ENCODE results near the gene AMBRA1. TPM values are rescaled to one million over a fixed set of nuclear protein-coding genes. Genes with fewer than 3 reads are reported as not detected.

AMBRA1 gene
- total and polyA plus RNA-seq, 2 donors (not counting 3 experiments of a cell fraction or from before 2014, with no cell fraction given), result 18.4 to 32.4 TPM

DNA sequence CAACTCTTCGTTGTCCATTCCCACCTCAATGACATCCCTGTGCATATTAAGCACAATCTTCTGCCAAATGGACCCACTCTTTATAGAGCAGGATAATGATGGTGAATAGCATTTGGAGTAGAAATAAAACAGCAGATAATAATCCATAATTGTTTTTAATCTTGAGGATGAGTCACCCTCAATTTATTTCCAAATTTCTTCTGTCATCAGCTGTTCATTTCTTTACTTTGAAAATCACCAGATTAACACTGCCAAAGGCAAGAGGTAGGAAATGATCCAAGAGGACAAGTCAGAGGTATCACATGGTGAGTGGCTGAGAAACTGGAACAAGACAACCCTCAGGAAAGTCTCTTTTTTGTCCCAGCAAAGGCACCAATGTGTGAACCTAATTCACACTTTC is 7.3 kb upstream of the AMBRA1 start:
- Histone ChIP-seq H3K9ac (replicated peaks; ENCODE audit: extremely low read depth, insufficient read depth, low read length) (no peak overlapping the region), H3K4me1 (ENCODE audit: control insufficient read depth, extremely low read depth, insufficient read depth, low read length) (peaks cover 12% of the 10 kb centered on the region), H3K4me2 (ENCODE audit: insufficient read depth, low read length) (no peak overlapping the region), H3K4me3 (replicated peaks in 1 of 3; ENCODE audit: insufficient read depth in 1 of 3, low read depth in 1 of 3, low read length in 3 of 3) (no peak overlapping the region), H3K9me1 (replicated peaks; ENCODE audit: control insufficient read depth, extremely low read depth, insufficient read depth, low read length) (no peaks in the 10 kb centered on the region), H3K36me3 (ENCODE audit: control insufficient read depth in 2 of 2, extremely low read depth in 1 of 2, insufficient read depth in 2 of 2, low read length in 2 of 2) (no peaks in the 10 kb centered on the region), H4K20me1 (replicated peaks; ENCODE audit: control insufficient read depth, extremely low read depth, insufficient read depth, low read length) (no peaks in the 10 kb centered on the region), H3K79me2 (ENCODE audit: control insufficient read depth, insufficient read depth, low read length) (no peaks in the 10 kb centered on the region), H3K9me3 (replicated peaks; ENCODE audit: control insufficient read depth, insufficient read depth, low read length) (no peaks in the 10 kb centered on the region), H3K27me3 (ENCODE audit: control insufficient read depth in 2 of 2, insufficient read depth in 2 of 2, low read length in 2 of 2) (no peaks in the 10 kb centered on the region), H3K27ac (ENCODE audit: insufficient read depth, low read depth, low read length) (no peak overlapping the region), H2AFZ (ENCODE audit: low read depth, low read length) (no peak overlapping the region)
- TF ChIP-seq FOS (IDR thresholded peaks at IDR 0.05; ENCODE audit: borderline replicate concordance, insufficient read depth, low read length) (peak; percentile 25), JUN (IDR thresholded peaks at IDR 0.05; ENCODE audit: borderline replicate concordance, insufficient read depth, insufficient read length, low read depth) (no peak)
- intact Hi-C loops (cut with micrococcal nuclease), result no loop called here
- POLR2A ChIA-PET, result no interaction called here
- dilution Hi-C loops (cut with MboI; ENCODE audit: extremely low pct_ligation_motif_present, low sequenced_read_pairs), result no loop called here
- CTCF ChIA-PET, result interaction anchor here (1.5 to 1.6 kb wide), 2 partner anchors 11 to 13 kb away, joined by 4 to 8 read pairs; no protein-coding TSS in a partner anchor
- FAIRE-seq (no peak), DNase-seq (ENCODE audit: low read depth, low spot score) (no peak)
- no TSS peak for BruUV-seq (replicated peaks)

DNA sequence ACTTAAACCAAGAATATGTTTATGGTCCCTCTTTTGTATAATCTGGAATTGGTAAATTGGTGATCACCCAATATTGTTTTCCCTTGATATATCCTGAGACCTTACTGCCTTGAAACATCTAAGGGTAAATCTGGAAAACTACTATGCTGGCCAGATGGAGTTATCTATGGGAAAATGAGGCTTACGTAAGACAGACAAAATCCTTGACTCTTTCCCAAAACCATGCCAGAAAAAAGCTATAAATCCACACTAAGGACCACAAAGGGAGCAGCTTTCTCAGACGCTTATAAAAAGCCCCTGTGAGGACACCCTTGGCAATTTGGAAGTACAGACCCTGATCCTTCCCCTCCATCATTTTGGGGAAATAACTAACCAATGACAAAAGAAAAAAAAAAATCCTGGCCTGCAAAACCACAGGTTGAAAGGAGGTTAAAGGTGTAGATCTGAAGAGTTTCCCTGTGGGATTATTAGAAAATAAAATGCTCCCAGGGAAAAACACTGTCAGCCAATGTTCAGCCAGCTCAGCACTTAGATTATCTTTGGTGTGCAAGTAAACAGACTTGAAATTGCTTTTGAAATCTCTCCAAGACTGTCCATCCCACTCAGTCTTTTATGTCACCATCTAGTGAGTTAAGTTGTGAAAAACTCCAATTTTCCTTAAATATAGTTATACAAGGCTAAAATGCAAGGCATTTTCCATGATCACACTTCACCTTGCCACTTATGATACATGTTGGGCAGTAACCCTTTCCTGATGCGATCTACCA is 6.6 kb upstream of the AMBRA1 start:
- POLR2A ChIA-PET, result no interaction called here
- BruUV-seq (replicated peaks), result no TSS peak
- dilution Hi-C loops (cut with MboI; ENCODE audit: extremely low pct_ligation_motif_present, low sequenced_read_pairs), result no loop called here
- peaks cover 12% of the 10 kb centered on the region for H3K4me1 ChIP-seq (ENCODE audit: control insufficient read depth, extremely low read depth, insufficient read depth, low read length)
- H3K4me3 ChIP-seq (replicated peaks in 1 of 3; ENCODE audit: insufficient read depth in 1 of 3, low read depth in 1 of 3, low read length in 3 of 3), result no peak overlapping the region
- H3K36me3 ChIP-seq (ENCODE audit: control insufficient read depth in 2 of 2, extremely low read depth in 1 of 2, insufficient read depth in 2 of 2, low read length in 2 of 2), result no peaks in the 10 kb centered on the region
- DNase-seq (ENCODE audit: low read depth, low spot score) (no peak), FAIRE-seq (no peak)
- no peak overlapping the region for H3K4me2 ChIP-seq (ENCODE audit: insufficient read depth, low read length)
- no peak overlapping the region for H3K9ac ChIP-seq (replicated peaks; ENCODE audit: extremely low read depth, insufficient read depth, low read length)
- no peaks in the 10 kb centered on the region for H4K20me1 ChIP-seq (replicated peaks; ENCODE audit: control insufficient read depth, extremely low read depth, insufficient read depth, low read length)
- no peak for TF ChIP-seq MYC (IDR thresholded peaks at IDR 0.05; ENCODE audit: low read depth, low read length)
- no peak for TF ChIP-seq GATA2 (IDR thresholded peaks at IDR 0.05; ENCODE audit: insufficient read depth, insufficient read length, low read depth, low read length)
- TF ChIP-seq JUN (IDR thresholded peaks at IDR 0.05; ENCODE audit: borderline replicate concordance, insufficient read depth, insufficient read length, low read depth), result no peak
- no peak for TF ChIP-seq POLR2A (IDR thresholded peaks at IDR 0.05; ENCODE audit: low read depth, low read length)
- TF ChIP-seq POLR2AphosphoS5 (IDR thresholded peaks at IDR 0.05; ENCODE audit: insufficient read depth, low read depth, low read length), result no peak
- no peak for TF ChIP-seq EZH2 (IDR thresholded peaks at IDR 0.05; ENCODE audit: borderline replicate concordance, low read depth, low read length, severe bottlenecking)
- TF ChIP-seq MAX (IDR thresholded peaks at IDR 0.05; ENCODE audit: insufficient read depth, insufficient read length), result no peak
- TF ChIP-seq CTCF (IDR thresholded peaks at IDR 0.05; ENCODE audit: extremely low read depth in 1 of 2, insufficient read depth in 1 of 2, low read depth in 1 of 2, low read length in 2 of 2), result no peak
- TF ChIP-seq FOS (IDR thresholded peaks at IDR 0.05; ENCODE audit: borderline replicate concordance, insufficient read depth, low read length), result no peak
- intact Hi-C loops (cut with micrococcal nuclease), result no loop called here
- CTCF ChIA-PET, result interaction anchor here (0.6 to 1.6 kb wide), 3 partner anchors 11 to 110 kb away, joined by 3 to 8 read pairs (median 4); no protein-coding TSS in a partner anchor
- no peaks in the 10 kb centered on the region for H3K79me2 ChIP-seq (ENCODE audit: control insufficient read depth, insufficient read depth, low read length)
- no peak overlapping the region for H3K27ac ChIP-seq (ENCODE audit: insufficient read depth, low read depth, low read length)
- no peaks in the 10 kb centered on the region for H3K27me3 ChIP-seq (ENCODE audit: control insufficient read depth in 2 of 2, insufficient read depth in 2 of 2, low read length in 2 of 2)
- no peaks in the 10 kb centered on the region for H3K9me3 ChIP-seq (replicated peaks; ENCODE audit: control insufficient read depth, insufficient read depth, low read length)
- no peak overlapping the region for H2AFZ ChIP-seq (ENCODE audit: low read depth, low read length)
- no peaks in the 10 kb centered on the region for H3K9me1 ChIP-seq (replicated peaks; ENCODE audit: control insufficient read depth, extremely low read depth, insufficient read depth, low read length)
